Activated CD4-positive, alpha-beta T cell treated with anti-CD3 and anti-CD28 coated beads for 48 hours (primary cell): ENCODE data around the gene F11.
"Not testable (repeated sequence)": the region's sequence is repeated elsewhere in the genome, so short reads cannot be mapped to it uniquely, and the experiment has no call there.

Experiments
- DNase-seq: peaks from one replicate; pipeline ENCODE4 v3.0.0-alpha.2; 2020

F11 gene

DNA sequence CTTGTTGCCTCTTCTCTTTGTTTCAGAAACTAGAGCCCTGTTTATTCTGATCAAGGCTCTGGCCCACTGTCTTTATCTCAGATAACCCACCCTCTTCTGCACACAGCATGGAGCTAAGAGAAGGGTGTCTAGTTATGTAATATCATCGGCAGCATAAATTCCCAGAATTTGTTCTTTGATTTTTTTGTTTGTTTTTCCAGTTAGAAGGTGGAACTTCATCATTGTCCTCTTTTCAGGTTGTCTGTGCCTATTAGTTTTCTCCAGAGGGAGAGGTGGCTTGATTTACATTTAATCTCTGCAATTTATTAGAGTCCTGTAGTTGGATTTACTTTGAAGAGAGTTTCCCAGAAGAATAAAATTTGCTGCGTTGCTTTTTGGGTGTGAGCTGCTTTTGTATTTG is 15.2 kb upstream of the F11 start:
- DNase-seq: no peak

DNA sequence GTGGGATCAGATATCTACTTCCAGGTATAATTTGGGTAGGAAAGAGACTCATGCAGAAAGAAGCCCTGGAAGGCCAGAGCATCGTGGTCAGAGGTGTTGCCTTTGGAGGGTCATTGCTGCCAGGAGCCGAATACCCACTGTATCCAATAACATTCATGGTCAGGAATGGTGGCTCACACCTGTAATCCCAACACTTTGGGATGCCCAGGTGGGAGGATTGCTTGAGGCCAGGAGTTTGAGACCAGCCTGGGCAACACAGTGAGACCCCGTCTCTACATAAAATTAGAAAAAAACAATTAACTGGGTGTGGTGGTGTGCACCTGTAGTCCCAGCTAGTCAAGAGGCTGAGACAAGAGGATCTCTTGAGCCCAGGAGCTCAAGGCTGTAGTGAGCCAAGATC is 10.9 kb upstream of the F11 start:
- DNase-seq: no peak

DNA sequence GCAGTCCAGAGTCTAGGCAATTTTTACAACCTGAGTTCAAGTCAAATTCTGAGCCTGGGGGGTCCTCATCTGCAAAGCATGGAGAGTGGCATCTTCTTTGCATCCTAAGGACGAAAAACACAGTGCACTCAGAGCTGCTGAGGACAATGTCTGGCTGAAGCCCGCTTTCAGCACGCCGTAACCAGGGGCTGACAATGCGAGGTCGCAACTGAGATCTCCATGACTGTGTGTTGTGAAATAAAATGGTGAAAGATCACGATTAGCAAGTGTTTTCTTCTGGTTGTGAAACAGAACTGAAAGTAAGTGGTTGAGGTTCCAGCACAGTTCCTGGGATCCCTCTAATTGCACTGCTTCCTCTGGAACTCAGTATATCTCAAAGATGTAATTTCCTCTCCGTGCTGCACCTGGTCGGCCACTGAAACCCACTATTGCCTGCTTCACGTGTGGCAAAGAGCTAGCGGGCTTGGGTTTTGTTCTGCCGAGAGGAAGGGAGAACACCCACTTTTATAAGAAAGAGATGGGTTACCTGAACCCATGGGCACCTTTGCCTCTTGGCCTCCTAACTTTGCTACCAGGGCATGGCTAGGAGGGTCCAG is 7.7 kb upstream of the F11 start:
- no peak for DNase-seq

DNA sequence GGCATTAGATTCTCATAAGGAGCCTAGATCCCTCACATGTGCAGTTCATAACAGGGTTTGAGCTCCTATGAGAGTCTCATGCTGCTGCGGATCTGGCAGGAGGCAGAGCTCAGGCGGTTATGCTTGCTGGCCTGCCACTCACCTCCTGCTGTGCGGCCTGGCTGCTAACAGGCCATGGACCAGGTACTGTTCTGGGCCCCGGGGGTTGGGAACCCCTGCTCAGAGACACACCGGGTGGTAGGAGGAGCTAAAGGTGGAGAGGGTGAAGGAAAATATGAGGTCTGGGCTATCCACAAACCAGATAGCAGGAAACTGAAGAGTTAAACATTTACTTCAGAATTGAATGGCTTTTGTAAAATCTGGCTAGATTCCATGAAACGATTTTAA is 5.9 kb upstream of the F11 start:
- DNase-seq: no peak

DNA sequence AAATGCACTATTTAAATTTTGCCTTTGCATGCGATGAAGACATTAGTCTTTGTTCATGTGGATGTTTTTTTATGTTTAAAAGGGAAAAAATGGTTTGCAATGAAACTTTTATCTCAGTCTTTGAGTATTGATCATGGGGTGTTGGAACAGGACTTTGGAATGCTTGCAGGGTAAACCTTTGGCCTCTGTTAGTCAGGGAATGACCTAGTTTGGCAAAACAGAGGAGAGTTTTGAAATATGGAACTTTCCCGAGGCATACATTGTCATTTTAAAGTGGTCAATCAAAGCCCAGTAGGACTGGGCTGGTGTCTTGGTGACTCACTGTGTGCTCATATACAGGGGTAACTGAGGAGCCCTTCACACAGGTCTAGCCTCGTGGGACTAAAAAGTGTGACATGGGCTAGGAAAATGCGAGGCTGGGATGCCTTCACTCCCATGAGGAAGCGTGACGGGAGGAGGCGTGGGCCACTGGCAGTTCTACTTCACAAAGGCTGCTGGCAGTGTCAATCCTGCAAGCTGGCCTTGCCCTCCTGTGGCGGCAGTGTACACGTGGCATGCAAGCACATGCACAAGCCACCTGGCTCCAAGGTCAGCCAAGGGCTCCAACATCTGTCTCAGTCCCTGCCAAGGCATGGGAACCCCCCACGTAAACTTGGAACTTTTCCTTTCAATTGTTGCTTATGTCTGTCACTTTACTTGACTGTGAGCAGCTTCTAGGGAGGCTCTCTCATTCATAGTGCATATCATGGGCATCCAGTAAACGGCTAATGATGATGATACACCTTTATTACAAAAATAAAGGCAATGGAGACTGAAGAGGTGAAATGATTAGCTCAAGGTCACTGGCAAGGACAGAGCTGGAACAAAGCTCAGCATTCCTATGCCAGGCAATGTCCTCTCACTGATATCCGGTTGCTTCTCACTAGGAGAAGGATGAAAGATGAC is 5.2 kb upstream of the F11 start:
- no peak for DNase-seq

DNA sequence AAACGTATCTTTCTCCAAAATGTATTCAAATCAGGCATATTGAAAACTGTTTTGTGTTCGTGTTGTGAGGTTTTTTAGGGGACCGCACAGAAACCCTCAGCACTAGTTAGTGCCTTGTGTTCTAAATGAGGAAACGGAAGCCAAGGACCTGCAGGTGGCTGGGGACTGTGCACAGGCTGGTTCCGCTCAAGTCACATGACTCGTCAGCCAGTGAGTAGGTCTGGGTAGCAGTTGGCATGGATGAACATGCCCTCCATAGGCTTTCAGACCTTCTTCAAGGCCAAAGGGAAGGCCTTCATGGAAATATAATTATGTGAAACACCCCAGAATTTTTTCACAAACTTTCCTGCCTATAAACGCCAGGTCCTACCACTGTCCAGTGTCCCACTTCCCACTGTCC is 1.3 kb upstream of the F11 start:
- DNase-seq: no peak

DNA sequence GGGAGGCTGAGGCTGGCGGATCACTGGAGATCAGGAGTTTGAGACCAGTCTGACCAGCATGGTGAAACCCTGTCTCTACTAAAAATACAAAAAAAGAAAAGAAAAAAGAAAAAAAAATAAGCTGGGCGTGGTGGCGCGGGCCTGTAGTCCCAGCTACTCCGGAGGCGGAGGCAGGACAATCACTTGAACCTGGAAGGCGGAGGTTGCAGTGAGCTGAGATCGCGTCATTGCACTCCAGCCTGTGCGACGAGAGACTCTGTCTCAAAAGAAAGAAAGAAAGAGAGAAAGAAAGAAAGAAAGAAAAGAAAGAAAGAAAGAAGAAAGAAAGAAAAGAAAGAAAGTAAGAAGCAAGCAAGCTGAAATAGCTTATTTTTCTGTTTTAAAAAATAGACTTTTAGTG is 739 bp upstream of the F11 start:
- DNase-seq: not testable (repeated sequence)

DNA sequence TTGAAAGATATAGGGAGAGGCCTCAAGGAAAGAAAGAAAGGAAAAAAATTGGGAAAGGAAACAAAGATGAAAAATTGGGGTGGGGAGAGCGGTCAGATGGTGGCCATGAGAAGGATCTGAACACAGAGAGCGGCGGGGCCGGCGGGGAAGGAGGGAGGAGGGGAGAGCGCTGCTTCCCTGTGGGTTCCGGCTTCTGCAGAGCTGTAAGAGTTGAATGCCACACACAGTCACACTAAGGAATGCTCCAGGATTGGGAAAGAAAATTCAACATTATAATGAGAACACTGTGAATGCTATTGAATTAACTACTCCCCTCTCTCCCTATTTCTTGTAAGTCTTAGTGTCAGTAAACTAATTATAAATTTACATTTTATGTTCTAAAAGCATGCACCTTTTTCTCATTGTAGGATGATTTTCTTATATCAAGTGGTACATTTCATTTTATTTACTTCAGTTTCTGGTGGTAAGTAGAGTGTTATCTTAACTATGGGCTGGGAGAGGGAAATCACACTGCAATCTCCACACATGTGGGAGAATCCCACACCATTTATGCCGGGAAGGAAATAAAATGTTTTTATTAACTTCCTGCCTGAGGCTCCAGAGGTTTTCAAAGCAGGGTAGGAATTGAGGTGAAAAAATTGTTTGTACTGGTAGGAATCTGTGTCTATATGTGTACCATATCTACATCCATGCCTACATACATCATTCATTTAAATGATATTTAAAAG is 904 bp downstream of the F11 start:
- no peak for DNase-seq

DNA sequence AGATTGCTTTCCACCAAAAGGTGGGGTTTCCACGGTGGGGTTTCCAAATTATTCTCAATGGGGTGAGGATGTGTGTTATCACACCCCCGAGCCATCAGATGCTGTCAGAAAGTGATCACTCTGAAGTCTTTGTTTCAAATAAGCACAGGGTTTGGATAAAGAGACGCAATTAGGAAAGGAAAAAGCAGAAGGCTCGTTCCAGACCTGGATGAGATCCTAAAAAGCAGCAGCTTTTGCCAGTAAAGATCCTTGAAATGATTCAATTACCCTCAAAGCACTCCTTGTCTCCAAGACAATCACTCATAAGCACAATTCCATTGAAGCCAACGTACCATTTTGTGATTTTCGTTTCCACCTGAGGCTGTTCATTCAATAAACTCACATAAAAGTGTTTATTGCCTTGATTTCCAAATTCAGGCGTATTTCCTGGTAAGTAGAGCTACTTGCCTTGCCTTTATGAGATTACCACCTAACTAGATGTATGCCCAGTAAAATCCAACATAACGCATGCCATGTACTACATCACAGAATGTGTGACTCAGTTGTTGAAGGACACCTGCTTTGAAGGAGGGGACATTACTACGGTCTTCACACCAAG is 5.2 kb downstream of the F11 start:
- no peak for DNase-seq

DNA sequence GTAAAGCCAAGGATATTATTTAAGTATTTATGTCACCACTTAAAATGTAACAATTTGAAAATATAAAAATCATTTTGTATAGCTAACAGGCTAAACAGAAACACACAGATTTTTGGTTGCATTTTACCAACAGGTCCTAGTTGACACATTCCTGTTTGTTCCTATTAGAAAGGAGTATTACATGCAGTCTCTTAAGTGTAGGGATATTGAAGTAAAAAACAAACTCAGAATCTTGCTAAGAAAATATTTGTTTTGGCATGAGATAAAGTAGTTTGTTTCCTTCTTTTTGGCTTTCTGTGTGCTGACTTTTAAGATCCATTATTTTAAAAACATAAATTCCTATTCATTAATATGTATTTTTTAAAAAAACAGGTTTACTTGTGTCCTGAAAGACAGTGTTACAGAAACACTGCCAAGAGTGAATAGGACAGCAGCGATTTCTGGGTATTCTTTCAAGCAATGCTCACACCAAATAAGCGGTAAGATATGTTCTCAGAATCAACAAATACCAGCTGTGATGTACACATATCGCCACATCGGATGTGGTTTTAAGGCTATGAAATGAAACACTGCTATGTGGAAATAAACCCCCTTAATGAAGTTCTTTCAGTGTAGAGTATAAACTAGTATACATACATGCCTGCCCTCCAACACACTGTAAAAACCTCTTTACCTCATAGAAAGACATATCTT is 6.9 kb downstream of the F11 start:
- no peak for DNase-seq

DNA sequence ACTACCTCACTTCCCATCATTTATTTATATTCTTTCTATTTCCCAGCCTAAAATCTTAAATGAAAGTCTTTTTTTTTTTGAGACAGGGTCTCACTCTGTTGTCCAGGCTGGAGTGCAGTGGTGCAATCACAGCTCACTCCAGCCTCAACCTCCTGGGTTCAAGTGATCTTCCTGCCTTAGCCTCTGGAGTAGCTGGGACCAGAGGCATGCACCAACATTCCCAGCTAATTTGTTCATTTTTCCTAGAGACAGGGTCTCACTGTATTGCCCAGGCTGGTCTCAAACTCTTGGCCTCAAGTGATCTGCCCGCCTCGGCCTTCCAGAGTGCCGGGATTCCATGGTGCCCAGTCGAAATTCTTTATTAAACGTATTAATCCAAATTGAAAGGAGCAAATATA is 7.4 kb downstream of the F11 start:
- DNase-seq: not testable (repeated sequence)

DNA sequence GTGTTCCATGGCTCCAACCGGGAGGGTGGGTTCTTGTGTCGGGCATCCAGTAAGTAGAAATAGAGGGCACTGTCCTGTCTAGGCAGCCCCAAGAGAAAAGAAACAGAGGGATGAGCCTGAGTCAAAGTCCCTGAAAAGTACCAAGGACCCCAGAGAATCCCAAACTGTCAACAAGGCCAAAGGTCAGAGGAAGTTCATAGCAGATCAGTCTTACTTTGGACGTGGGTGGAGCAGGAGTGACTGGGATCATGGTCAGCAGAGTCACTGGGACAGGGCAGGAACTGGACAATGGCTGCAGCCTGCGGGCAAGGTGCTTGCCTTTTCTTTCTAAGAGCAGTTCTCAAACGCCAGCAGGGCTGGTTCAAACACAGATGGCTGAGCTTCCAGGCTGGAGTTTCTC is 17.3 kb downstream of the F11 start:
- DNase-seq: no peak

DNA sequence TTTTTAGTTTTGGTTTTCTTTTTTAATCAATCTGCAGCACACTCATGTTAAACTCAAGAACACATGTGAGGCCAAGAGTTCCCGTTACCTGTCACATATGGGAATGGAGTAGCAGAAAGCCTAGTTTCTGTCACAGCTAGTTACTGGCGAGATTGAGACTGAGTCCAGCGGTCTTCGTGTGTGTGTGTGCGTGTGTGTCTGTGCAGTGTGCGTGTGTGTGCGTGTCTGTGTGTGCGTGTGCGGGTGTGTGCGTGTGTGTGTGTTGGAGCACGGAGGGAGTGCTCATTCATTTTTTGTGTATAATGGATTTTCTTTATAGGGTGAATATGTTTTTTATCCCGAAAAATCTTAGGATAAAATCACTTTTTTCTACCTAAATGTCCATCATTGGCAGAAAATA is 19.2 kb downstream of the F11 start:
- no peak for DNase-seq

DNA sequence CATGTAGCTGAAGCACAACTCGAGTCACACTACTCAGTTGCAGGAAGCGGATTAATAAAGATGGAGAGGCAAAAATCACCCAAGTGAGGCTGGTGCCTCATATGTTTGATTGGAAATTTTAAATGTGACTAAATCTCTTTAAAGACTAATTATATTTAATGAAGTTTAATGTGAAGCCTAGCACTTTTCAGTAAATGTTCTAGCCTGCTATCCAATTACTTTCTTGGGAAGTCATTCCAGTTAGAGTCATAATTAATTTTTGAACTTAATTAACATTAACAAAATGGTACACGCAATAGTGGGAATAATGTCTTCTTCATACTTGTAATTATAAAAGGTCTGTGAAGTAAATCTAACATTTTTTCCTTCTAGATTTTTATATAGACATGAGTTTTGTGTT is 20.6 kb downstream of the F11 start:
- no peak for DNase-seq

DNA sequence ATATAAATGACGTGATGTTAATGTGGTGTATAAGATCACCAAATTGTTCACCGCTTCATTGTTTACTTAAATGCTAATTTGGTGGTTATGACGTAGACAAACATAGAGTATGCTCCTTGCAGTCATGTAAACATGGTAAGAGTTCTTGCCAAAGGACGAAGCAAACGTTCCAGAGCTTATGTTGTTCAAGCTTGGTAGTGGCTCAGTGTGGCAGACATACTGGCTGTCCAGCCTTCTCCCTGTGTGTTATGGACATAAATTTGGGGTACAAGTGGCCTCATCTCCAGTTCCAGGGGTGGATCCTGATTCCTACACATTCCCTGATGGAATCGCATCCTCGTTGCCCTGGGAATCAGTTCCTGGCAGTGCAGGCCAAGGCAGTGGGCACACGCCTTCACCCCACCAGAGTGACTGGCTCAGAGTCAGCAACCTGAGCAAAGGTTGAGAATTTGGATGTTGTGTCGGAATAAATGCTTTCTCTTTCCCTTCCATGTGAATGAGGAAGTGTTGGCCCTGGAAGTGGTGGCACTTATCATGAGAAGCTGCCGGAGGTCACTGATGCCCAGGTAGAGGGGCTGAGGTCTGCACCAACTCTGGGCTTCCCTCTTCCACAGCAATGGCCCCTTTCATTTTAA is 25.4 kb downstream of the F11 start:
- DNase-seq: no peak

DNA sequence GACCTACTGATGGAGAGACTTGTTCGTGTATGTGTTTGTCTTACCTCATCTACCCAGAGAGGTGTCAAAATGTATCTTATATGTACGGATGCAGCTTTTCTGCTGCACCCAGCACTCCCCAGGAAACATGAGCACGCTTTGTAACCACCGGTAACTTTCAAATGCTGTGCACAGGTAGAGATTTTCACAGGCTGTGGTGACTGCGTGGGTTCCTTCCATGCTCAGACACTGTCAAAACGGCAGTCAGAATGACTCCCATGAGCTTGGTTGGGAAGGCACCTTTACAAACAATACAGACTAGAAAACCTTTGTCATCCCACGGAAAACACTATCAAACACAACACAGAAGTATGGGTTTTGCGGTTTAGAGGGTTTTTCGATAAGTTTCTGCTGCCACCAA is 28.2 kb downstream of the F11 start:
- DNase-seq: peak; percentile 17

DNA sequence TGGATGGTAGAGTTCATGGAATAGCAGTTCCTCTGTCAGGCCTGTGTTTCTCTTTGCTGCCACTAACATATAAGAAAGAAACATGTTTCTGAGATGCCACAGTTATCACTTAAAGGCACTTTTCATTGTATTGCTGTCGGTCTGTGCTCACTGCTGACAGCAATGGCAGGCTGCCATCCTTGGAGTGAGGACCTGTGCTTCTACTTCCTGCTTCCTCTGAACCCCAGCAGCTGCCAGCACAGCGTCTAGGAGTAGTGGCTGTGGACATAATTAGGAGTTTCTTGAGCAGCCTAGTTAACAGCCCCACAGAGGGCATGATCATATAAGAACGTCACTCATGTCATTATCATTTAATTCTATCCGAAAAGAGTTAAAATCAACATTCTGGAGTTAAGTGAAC is 30.5 kb downstream of the F11 start:
- no peak for DNase-seq

DNA sequence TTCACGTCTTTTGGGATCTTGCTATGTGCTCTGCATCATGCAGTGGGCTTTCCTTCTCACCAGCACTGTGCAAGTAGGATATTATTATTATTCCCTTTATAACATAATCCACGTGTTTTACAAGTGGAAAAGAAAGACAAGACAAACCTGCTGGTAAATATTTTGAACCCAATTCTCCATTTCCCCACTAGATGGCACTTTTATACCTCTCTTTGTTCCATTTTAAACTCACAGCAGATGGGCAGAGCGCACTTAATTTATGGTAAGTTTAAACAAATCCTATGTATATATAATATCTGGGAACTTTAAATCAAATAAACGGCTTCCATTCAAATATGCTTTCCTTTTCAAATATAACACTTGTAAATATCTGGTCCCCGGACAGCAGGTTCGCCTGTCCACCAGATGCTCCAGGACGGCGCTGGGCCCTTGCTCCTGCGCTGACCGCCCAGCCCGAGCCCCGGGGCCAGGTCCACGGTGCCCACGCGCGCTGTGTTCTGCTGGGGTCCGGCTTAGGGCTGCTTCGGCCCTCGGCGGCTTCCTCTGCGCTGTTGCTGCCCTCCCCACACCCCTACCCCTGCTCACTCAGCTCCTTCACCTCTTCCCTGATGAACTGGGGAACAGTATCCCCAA is 31.1 kb downstream of the F11 start:
- DNase-seq: no peak

DNA sequence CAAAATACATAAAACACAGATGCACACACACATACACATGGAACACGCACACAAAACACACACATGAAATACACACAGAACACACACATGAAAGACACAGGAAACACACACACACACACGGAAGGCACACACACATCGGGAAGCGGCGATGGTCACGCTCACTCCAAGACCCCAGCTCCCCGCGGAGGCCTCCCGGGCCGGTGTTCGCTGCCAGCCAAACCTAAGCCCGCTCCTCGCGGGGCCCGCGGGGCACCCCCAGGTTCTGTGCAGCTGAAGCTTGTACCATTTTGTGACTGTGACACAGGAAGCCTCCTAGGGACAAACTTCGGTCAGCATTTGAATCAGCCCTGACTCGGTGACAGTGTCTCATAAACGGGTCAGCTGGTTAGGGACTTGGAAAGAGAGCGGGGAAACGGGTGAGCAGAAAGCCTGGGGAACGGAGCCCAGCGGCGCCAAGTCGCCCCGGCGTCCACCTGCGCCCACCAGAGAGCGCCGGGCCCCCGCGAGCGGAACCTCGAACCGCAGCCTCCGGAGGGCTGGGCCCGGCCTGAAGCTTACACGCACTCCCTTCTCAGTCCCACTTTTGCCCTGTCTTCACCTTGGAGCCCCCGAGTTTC is 32.1 kb downstream of the F11 start:
- DNase-seq: no peak

DNA sequence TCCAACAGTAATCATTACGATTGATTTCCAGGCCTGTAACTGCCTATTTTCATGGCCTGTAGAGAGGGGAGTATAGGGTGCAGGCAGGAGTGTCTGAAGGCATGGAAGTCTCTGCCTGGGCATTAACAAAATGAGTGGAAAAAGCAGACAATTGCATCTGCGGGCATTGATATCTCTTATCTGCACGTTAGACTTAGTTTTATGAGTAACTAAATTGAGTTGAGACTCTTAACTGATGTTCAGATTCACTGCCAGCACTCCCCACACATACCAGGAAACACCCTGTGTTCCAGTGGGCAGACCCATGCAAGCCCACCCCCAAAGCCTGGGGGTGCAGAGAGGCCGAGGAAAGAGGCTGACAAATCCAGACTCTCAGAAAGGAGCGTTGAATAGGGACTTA is 33.3 kb downstream of the F11 start:
- no peak for DNase-seq

DNA sequence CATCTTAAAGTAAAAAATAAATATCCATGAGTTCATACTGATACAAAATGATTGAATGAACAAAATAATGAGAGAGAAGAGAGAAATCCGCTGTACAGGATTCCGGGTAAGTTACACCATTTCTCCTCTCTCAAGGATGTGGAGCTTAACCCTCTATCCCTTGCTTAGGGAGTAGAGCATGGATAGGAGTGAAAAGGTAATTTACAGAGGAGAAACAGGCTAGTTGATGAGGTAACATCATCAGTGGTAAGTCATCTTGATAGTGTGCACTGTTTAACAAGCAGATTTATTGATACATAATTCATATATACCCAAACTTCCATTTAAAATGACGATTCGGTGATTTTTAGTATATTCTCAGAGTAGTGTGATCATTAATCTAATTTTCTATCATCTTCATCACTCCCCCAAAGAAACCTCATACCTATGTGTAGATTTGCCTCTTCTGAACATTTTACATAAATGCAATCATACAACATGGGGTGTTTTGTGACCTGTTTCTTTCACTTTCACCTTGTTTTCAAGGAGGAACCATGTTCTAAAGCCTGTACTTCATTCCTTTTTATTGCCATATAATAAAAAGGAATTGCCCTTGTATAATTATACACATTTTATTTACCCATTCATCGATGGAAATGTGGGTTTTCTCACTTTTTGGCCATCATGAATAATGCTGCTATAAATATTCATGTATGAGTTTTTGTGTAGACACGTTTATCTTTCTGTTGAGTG is 34.8 kb downstream of the F11 start:
- no peak for DNase-seq
